CD4-positive, alpha-beta T cell treated with Interleukin-15 for 4 hours (primary cell): ENCODE data around the gene ZNF787.

Source experiments
- DNase-seq: peaks from one replicate; pipeline ENCODE4 v3.0.0-alpha.2; 2020; ENCODE audit warnings: low spot score

The ZNF787 gene

DNA sequence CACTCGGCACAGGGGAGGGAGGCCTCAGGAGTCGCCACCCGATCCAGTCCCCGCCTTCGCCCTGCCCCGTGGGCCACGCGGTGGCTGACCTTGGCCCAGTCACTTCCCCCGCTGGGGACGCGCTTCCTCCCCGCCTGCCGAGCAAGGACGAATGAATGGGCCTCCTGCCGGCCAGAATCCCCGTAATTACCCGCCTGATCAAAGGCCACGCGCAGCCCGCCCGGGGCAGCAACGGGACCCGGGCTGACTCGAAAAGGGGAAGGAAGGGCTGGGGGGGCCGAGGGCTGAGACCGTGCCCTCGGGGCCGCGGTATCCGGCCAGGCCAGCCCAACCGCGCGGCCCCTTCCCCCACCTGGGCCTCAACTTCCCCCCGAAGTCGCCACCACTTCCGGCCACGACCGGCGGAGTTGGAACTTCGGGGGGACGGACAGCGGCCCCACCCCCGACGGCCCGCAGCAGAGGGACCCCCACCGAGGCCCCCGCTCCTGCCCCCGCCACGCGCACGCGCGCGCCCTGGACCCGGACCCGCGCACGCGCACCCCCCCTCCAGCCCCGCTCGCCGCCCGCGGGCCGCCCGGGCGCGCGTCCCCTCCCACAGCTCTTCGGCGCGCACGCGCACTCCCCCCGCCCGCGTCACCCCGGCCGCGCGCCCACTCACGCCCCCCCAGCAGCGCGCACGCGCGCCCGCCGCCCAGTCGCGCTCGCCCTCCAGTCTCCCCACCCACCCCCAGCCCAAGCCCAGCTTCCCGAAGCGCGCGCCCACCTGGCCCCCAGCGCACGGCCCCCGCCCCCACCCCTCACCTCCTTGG is 520 bp downstream of the ZNF787 start:
- peak; percentile 77 for DNase-seq

DNA sequence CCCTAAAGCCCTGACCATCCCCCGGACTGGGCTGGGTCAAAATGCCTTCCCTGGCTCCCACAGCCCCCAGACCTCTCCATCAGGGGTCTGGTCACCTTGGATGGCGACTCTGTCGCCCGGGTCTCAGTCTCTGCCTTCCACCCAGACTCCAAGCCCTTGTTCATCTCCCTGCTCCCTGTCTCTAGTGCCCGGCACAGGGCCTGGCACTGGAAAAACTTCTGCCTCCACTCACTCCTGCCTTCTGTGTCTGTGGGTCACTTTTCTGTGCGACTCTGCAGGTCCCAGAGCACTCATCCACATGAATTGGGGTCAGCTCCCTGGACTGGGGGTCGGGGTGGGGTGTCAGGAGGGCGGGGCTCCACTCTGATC is 1.1 kb downstream of the ZNF787 start:
- DNase-seq: no peak

DNA sequence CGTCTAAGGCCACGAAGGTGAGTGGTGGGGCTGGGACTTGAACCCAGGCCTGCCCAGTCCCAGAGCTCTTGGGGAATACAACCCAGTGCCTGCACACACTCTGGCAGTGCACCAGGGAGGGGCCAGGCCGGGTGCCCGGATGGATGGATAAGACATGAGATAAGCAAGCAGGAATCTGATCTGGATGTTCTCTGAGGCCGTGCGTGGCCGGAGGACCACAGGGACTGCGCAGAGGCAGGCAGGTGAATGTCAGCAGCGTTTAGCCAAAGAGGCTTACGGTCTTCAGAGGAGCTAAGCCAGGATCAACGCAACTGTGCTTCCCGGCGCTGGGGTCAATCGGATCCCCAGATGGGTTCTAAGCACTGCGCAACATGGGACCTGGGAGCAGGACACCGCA is 1.5 kb downstream of the ZNF787 start:
- no peak for DNase-seq

DNA sequence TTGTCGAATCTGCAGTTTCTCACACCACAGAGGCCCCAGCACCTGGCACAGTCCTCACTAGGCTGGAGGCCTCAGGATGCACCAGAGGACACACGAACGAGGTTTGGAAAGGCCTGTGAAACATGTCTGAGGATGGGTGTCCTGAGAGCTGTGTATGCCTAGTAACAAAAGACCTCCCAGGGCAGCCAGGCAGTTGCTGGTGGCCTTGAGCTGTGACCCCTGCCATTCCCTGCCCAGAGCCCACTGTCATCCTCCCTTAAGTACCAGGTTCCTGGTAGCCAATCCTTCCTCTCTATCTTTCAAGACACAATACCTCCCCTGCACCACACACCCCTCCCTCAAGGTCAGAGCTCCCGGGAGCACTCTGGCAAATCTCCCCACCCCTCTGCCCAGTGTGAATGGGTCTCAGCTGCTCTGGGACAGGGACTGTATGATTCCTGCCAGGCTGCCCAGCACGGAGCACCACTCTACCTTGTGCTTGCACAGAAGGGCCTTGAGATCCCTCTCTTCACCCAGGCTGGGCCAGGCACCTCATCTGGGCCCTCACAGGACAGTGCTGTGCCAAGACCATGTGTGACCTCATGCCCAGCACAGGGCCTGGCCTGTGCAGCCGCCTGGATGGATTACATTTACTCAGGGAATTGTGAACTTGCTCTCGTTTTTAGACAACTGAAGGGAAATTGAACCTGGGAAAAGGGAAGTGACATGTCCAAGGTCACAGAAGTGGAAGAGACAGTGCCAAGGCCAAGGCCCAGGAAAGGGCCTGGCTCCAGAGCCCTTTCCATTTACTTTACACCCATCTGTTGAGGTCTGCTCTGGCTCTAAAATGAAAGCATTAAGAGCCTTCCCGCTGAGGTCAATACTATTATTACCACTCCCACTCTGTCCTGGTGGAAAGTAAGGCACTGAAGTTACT is 2.2 kb downstream of the ZNF787 start:
- DNase-seq: no peak

DNA sequence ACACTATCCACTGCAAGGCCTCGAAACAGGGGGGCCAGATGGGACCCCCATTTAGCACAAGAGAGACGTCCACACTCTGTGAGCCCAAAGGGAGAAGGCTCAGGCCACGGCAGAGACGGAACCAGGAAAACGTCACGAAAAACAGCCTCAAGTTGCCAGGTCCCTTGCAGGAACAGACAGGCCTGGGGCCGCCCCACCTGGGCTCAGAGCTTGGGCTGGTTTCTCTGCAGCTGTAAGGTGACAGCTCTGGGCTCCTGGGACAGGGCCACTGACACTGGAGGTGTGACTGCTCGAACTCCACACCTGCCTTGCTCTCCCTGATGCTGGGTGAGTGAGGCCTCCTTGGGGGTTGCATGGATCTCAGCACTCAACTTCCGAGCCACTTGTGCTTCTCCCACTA is 3.2 kb downstream of the ZNF787 start:
- no peak for DNase-seq

DNA sequence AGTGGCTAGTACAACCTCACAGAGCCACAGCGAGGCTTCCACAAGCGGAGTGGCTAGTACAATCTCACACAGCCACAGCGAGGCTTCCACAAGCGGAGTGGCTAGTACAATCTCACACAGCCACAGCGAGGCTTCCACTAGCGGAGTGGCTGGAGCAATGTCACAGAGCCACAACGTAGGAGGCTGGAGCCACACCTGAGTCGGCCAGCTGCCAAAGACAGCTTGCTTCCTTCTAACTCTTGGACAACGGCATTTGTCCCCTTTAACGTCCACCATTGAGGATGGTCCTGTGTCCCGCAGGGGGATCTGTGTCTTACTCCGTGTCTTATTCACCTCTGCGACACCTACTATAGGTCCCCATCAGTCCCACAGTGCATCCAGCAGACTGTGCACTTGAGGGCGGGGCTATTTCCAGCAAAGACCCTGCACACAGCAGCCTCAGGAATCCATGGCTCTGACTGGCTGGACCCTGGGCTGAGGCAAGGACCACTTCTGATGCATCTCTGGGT is 3.7 kb downstream of the ZNF787 start:
- no peak for DNase-seq

DNA sequence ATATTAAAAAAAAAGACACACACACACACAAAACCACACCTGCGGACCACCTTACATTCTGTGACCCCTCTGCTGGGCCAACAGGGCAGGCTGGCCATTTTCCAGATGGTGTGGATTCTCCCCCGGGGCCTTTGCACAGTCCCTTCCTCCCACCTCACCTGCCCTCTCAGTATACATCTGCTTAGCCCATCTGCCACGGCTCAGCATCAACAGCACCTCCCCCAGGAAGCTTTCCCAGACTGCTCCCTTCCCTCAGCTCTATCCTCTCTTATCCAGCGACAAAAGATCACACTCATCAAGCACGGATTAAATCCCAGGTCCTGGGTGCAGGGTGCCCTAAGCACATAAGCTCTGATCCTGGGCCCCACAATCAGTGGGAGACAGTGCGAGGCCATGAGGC is 4.5 kb downstream of the ZNF787 start:
- no peak for DNase-seq

DNA sequence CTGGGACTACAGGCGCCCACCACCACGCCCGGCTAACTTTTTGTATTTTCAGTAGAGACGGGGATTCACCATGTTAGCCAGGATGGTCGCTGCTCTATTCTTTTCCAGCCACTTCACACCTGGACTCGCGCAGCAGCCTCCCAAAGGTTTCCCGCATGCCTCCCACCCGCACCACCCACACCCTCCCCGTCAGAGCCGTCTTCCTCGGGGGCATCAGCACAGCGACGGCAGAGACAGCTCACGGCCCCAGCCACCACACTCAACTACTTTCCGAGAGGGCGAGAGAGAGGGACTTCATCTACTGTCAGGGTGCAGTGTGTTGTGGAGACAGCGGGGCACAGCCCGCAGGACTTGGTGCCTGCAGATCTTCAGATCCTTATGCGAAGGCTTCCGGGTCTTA is 5.6 kb downstream of the ZNF787 start:
- DNase-seq: no peak

DNA sequence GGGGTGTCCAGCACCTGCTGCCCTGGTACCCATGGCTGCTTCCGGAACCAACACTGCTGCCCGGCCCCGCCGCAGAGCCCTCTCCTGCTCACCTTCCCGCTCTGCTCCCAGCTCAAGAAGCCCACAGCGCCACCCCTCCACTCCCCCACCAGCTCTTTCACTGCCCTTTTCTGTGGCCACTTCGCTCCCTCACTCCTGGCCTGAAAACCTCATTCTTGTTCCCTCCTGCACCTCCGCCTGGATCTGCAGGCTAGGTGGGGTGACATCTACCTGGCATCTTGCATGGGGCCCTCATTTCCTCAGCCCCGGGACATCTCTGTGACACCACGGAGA is 6.4 kb downstream of the ZNF787 start:
- no peak for DNase-seq

DNA sequence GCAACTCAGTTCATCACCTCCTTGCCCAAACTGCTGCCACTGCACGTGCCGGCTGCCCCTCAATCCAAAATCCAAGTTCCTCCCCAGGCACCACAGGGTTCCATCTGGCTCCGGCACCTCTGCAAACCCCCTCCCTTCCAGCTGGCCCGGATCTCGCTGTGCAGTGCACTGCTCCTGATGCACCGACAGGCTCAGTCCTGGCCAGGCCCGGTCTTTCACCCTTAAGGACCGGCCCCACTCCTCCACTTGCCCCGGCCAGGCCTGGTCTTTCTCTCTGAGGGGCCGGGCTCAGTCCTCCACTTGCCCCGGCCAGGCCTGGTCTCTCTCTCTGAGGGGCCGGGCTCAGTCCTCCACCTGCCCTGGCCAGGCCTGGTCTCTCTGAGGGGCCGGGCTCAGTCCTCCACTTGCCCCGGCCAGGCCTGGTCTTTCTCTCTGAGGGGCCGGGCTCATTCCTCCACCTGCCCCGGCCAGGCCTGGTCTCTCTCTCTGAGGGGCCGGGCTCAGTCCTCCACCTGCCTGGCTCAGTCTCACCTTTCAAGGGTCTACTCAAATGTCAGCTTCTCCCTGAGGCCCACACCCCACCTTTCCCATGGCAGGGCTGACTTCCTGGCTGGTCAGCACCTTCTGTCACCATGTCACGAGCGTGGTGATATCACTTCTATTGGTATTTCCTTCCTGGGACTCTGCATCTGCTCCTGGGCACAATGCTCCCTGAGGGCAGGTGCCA is 6.9 kb downstream of the ZNF787 start:
- DNase-seq: no peak

DNA sequence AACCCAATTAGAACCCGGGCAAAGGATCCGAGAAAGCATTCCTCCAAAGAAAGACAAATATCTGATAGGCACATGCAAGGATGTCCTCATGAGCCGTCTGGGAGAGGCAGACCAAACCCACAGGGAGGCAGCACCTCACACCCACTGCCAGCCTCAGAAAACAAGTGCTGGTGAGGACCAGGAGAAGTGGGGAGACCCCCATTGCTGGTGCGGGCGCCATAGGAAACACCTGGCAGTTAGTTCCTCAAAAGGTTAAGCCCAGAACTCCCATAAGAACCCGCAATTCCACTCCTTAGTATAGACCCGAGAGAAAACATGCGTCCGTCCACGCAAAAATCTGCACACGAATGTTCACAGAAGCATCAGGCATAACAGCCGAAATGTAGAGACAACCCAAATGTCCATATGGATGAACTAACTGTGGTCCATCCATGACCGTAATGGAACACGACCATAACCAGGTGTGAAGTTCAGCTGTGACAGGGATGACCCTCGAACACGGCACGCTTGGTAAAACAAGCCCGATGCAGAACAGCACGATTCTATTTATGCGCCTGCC is 7.9 kb downstream of the ZNF787 start:
- no peak for DNase-seq

DNA sequence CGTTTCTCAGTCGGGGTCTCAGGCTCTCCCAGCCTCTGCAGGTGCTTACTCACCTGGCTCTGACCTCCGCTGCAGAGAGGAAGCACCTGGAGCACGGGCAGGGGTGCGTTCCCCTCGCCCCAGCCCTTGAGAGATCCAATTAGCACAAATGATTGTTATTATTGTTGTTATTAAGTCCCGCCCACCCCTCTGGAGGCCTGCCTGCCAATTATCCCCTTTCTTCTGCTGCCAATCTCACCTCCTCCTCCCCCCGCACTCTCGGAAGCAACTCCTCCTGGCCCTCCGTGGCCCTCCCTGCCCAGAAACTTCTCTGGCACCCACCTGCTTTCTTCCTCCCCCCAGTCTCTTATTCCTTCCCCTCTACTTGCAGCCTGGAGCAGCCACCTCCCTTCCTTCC is 8.8 kb downstream of the ZNF787 start:
- DNase-seq: no peak

DNA sequence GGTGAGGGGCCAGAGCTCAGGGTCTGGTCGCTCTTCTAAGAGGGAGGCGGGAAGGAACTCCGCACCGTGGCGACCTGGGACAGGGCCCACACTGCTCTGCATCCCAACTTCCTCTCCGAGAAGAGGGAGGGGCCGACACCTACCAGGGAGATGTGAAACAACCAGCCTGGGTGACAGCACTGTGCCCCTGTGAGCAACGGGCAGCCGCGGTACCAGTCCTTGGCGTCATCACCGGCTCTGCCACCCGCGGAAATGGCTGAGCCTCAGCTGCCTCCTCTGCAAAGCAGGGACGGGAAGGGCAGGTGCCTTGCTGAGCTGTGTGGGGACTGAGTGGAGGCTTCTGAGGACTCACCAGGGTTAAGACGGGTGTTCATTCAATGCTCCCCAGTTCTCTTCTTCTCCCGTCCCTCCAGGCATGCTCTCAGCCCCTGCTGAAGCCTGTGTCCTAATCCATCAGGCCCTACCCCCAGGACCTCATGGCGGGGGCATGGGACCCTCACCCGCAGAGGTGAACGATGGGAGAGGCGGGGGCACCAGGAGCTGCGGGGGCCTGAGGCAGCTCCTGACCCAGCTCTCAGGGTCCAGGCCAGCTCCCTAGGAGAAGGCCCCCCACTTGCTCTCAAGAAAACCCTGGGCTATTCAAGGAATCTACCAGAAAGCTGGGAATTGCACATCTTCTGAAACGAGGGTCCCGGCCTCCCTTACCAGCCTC is 9.3 kb downstream of the ZNF787 start:
- DNase-seq: peak; percentile 26

DNA sequence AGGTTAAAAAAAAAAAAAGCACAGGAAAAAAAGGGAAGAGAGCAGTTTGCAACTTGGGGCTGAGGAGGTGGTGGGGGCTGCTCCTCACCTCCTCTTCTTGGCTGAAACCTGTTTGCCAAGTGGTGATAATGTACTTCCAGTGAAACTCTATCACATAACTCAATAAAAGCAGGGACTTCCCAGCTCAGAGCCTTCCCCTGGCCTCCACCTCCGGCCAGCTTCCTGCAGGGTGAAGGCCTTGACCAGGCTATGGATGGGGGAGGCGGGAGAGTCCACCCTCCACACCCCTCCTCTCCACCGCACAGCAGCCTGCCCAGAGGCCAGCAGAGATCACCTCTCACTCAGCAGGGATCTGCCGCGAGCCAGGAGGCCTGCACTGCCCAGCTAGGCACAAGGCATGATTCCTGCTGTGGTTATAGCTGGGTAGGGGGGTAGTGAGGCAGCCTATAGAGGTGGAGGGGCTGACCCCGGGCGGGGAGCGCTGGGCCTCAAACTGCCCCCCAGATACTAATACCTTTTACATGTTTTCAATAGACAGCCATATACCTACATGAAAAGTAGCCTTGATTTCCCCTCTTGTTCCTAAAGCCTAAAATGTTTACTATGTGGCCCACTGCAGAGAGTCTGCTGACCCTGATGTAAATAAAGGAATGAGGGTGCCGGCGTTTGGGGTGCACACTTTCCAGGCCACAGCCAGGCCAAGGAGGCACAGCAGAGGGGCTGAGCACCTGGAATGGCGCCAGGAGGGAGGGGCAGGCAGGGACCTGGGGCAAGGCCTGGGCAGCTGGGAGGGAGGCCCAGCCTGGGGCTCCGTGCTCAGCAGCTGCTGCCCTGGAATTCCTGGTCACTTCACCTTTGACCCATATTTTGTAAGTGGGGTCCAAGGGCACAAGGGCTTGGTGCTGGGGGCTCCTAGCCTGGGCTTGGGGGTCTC is 10.3 kb downstream of the ZNF787 start:
- no peak for DNase-seq

DNA sequence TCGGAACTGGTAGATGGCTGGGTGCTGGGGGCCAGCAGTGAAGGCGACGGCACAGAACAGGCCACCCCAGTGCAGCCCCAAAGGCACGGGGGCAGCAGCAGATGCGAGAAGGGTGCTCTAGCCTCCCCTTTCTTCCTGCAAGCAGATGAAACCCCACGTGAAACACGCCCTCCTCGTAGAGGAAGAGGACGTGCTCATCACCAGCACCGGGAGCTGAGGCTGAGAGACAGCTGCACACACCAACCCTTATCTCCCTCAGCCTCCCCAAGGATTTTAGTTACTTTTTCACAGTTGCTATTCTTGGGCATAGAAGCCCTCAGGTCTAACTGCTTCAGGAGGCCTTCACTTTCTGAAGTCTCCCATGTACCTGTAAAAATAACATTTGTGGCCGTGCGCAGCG is 11.9 kb downstream of the ZNF787 start:
- no peak for DNase-seq

DNA sequence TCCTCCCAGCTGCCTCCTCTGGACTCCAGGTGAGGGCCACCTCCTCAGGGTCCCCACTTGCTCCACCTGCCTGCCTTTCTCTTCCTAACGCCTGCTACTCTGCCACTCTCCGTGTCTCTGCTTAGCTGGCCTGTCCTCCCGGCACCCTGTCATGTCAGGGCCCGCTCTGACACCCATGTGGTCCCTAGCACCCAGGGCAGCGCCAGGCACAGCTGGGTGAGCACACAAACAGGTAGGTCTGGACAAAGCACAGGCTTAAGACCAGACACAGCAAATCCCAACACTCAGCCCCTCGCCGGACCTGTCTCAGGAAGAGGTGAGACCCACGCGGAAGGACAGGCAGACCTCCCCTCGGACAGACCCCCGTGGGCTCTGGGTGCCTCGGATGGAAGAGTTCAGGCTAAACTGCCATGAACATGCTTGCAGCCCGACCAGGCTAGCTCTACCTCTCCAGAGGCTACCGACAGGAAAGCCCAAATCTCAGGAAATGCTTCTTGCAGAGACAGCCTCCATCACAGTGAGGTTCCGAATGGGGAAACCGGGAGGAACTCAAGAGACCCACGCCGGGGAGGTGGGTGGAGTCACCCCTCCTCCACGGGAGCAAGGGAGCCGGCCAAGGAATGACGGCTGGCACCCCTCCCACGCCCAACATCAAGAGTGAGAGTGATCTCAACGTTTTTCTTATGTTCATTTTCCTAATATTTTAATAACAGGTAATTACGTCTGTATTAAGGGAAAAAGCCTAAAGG is 12.5 kb downstream of the ZNF787 start:
- no peak for DNase-seq

DNA sequence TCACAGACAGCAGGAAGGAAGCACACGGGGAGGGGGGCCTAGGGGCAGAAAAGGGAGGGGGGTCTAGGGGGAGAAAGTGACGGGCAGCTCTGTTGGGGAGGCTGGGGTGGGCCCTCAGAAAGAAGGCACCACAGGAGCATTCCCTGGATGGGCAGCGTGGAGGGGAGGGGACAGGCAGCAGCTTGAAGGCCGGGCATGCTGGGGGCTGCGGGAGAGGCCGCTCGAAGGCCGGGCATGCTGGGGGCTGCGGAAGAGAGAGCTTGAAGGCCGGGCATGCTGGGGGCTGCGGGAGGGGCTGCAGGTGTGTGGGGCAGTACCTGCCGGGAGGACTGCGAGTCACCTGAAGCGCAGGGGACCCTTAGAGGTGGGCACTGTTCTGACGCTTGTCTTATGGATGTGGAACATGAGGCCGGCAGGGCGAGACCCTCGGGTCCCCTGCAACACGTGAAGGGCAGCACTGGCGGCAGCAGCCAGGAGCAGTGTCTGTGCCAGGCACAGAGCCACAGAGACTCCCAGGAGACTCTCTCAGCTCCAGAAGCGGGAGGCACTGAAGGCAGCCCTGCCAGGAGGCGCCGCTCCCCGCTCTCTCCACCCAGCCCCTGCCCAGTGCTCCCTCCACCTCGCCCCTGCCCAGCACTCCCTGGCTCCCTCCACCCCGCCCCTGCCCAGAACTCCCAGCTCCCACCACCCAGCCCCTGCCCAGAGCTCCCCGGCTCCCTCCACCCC is 13.3 kb downstream of the ZNF787 start:
- DNase-seq: no peak

DNA sequence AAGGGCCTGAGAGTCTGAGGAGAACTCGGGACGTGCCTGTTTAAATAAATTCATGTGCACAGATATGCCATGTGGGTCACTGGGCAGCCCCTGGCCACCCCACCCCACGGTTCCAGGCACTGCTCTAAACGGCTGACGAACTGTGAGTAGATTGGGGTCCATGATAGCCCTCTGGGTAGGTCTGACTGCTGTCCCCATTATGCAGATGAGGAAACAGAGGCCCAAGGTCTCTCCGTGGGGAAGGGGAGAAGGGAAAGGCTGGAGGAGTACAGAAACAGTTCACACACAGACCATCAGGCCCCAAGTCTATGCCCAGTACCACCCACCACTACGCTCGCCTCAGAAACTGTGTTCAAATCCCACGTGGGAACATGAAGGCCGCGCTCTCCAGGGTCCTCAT is 14.1 kb downstream of the ZNF787 start:
- no peak for DNase-seq

DNA sequence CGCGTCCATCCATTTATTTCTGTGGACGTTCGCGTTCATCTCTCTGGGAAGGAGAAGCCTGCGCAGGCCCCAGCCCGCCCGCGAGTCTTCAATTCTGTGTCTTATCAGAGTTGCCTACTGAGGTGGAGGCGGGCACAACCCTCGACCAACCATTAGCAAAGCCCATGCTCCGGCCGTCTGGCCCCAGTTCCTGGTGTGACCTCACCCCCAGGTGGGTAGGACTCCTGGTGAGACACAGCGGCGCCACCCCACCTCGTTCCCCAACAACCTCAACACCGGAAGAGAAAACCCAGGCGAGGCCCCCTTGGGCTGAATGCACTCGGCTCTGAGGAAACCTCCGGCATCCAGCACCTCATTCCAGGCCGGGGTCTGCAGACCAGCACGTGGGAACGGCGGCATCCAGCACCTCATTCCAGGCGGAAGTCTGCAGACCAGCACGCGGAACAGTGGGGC is 14.7 kb downstream of the ZNF787 start:
- DNase-seq: no peak
